ACHN (cell line): Measurements from ENCODE around the gene VPS8.
A peak's percentile ranks its signal among the peaks of the same experiment; 100 is the strongest.

Experiments
- DNase-seq: peaks from one replicate; pipeline ENCODE4 v3.0.0-alpha.2; 2015
- in situ Hi-C: cut with HindIII; loops from 2 replicates; pipeline ENCODE4 v1.10.0; 2017; ENCODE audit warnings: low sequenced_read_pairs, low pct_ligation_motif_present, low pct_unique_long_range_greater_than_20kb

Gene VPS8

GRCh38 chr3:184836090-184836822 lies 24.3 kb downstream of the VPS8 start:
- DNase-seq: no peak
- in situ Hi-C loops: no loop called here

- in situ Hi-C loops: no loop called here
- DNase-seq: no peak
Measured at GRCh38 chr3:184842433-184842832, 30.5 kb downstream of the VPS8 start.

GRCh38 chr3:184845819-184846218 lies 33.9 kb downstream of the VPS8 start:
- no peak for DNase-seq
- in situ Hi-C loops: no loop called here

GRCh38 chr3:184846496-184846895 lies 34.5 kb downstream of the VPS8 start:
- in situ Hi-C loops: no loop called here
- DNase-seq: no peak

GRCh38 chr3:184848934-184849333 lies 37.0 kb downstream of the VPS8 start:
- in situ Hi-C loops: no loop called here

GRCh38 chr3:184850201-184850600 lies 38.2 kb downstream of the VPS8 start:
- DNase-seq: no peak
- in situ Hi-C loops: no loop called here

More at GRCh38 chr3:184848934-184849333, 37.0 kb downstream of the VPS8 start:
- no peak for DNase-seq

GRCh38 chr3:184857099-184857498 lies 45.1 kb downstream of the VPS8 start:
- no peak for DNase-seq
- in situ Hi-C loops: no loop called here

- in situ Hi-C loops: no loop called here
- DNase-seq: no peak
Measured at GRCh38 chr3:184864000-184864399, 52.0 kb downstream of the VPS8 start.

GRCh38 chr3:184868477-184868876 lies 56.5 kb downstream of the VPS8 start:
- in situ Hi-C loops: no loop called here
- DNase-seq: no peak

GRCh38 chr3:184872200-184872599 lies 60.2 kb downstream of the VPS8 start:
- no peak for DNase-seq
- in situ Hi-C loops: no loop called here

GRCh38 chr3:184873141-184873540 lies 61.2 kb downstream of the VPS8 start:
- peak; percentile 18 for DNase-seq
- in situ Hi-C loops: no loop called here

- in situ Hi-C loops: no loop called here
Measured at GRCh38 chr3:184874709-184875644, 63.0 kb downstream of the VPS8 start.

GRCh38 chr3:184880276-184881019 lies 68.5 kb downstream of the VPS8 start:
- DNase-seq: no peak
- in situ Hi-C loops: no loop called here

More at GRCh38 chr3:184874709-184875644, 63.0 kb downstream of the VPS8 start:
- DNase-seq: peak; percentile 43

GRCh38 chr3:184884359-184885017 lies 72.5 kb downstream of the VPS8 start:
- in situ Hi-C loops: no loop called here
- DNase-seq: no peak

- in situ Hi-C loops: no loop called here
- DNase-seq: no peak
Measured at GRCh38 chr3:184885112-184885511, 73.1 kb downstream of the VPS8 start.

GRCh38 chr3:184887574-184887973 lies 75.6 kb downstream of the VPS8 start:
- no peak for DNase-seq
- in situ Hi-C loops: no loop called here

- DNase-seq: no peak
- in situ Hi-C loops: no loop called here
Measured at GRCh38 chr3:184889312-184889904, 77.4 kb downstream of the VPS8 start.

- in situ Hi-C loops: no loop called here
- DNase-seq: no peak
Measured at GRCh38 chr3:184894051-184894450, 82.1 kb downstream of the VPS8 start.
